ENCODE data around the gene CD300LG.
"Not testable (repeated sequence)": the region's sequence is repeated elsewhere in the genome, so short reads cannot be mapped to it uniquely, and the experiment has no call there.

CD300LG gene, protein sequence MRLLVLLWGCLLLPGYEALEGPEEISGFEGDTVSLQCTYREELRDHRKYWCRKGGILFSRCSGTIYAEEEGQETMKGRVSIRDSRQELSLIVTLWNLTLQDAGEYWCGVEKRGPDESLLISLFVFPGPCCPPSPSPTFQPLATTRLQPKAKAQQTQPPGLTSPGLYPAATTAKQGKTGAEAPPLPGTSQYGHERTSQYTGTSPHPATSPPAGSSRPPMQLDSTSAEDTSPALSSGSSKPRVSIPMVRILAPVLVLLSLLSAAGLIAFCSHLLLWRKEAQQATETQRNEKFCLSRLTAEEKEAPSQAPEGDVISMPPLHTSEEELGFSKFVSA

DNA sequence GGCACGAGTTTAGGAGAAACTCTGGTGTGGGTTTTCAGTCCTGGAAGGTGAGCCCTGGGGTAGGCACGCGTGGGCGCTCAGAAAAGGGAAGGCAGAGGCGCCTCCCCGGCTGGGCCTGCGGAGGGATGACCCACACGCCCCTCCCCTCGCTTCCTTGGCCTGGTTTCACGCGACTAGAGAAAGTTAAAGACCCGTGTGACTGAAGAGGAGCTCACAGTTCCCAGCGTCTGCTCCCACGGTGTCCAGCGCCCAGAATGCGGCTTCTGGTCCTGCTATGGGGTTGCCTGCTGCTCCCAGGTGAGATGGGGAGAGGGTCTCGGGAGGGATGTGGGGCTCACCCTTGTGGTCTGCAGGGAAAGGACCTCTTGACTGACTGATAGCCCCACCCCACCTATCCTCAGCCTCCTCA is at the start of gene CD300LG:
Gene CD300LG (plus strand): TSS at position 214 of the 409 bp plus-strand sequence. CDS start 41 bp downstream, at position 255.
- DNase-seq, result peak; percentile 66 to 82 (median 72)

DNA sequence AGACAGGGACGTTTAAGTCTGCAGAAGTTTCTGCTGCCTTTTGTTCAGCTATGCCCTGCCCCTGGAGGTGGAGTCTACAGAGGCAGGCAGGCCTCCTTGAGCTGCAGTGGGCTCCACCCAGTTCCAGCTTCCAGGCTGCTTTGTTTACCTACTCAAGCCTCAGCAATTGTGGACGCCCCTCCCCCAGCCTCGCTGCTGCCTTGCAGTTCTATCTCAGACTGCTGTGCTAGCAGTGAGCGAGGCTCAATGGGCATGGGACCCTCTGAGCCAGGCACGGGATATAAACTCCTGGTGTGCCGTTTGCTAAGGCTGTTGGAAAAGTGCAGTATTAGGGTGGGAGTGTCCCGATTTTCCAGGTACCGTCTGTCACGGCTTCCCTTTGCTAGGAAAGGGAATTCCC is 49.0 kb upstream of the CD300LG start:
- DNase-seq, result not testable (repeated sequence)

DNA sequence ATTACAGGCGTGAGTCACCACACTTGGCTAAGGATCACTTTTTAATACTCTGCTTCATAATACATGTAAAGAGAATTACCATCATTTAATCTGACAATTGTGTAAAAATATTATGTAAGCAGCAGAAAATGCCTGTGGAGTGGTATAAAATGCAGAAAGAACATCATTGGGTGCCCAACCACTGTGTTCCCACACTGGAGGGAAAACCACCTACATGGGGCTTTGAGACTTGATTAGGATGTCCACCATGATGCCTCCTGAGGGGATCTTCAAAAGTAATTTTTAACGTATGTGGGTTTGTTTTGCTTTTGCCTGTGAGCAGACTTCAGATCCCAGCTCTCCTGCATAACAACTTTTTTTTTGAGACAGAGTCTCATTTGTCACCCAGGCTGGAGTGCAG is 47.9 kb upstream of the CD300LG start:
- DNase-seq, result no peak

DNA sequence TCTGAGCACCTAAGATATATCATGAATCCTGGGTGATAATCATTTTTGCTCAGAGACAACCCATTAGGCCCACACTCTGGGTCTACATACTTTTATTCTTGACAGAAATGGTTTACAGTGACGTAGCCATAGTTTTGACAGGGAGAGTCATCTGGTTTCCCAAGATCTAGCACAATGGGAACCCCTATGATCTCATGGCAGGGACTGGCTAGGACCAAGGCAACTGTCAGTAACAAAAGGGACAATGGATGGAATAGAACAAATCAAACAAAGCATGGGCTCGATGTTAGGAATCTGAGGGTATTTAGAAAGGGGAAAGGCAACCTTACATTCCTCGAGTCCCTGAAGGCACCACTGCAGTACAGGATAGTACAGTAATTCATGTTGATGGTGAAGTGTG is 46.2 kb upstream of the CD300LG start:
- no peak for DNase-seq

DNA sequence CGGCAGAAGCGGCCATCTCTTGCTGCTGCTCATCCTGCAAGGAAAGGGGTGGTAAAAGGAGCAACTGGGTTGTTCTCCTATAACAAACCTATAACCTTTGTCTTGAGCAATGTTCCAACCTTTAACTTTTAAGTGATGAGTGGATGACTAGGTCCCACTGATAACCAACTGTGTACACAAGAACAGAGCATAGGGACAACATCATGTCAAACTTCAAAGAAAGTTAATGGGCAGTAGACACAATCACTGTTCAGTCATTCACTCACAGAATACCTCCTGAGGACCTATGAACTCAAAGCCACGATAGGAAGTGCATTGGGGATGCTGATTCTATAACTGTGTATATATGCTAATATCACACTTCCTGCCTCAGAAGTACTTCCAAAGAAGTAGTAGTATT is 45.1 kb upstream of the CD300LG start:
- DNase-seq, result no peak

DNA sequence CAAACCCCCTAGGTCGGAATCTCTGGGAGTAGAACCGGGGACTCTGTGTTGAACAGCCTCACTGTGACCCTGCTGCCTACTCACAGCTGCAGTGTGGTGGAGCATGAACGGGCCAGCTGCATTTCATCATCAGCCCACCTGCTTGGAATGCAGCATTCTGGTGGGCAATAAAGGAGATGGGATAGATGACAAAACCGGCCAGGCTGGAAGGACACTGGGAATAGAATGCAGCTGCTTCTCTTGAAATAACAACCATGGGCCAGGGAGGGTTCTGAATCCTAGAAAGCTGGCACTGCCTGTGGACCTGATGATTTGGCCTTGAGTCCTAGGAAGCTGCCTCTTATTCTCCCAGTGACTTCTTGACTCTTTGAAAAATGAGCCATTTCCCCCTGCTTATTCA is 43.2 kb upstream of the CD300LG start:
- no peak for DNase-seq

DNA sequence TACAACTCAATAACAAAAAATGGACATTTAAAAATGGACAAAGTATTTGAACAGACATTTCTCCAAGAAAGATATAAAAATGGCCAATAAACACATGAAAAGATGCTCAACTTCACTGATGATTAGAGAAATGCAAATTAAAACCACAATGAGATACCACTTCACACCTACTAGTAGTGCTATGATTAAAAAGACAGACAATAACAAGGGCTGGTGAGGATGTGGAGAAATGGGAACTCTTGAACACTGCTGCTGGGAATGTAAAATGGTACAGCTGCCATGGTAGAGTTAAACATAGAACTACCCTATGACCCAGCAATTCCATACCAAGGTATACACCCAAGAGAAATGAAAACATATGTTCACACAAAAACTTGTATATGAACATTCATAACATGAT is 41.9 kb upstream of the CD300LG start:
- no peak for DNase-seq

DNA sequence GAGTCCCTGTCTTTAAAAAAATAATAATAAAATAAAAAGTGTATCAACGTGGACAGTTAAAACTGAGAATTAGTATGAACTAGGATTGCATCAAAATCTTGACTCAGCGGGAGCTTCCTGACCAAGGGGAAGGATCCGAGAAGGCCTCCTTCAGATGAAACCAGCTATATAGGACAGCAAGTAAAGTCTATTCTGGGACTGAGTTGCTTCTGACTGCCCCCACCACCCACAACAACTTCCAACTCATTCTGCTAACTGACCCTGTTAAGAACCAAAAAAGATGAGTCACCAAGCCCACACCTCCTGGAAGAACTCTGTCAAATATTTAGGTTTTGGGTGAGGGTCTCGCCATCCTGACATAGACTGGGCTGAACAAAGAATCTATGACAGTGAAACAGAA is 38.9 kb upstream of the CD300LG start:
- peak; percentile 62 to 68 (median 65) for DNase-seq

DNA sequence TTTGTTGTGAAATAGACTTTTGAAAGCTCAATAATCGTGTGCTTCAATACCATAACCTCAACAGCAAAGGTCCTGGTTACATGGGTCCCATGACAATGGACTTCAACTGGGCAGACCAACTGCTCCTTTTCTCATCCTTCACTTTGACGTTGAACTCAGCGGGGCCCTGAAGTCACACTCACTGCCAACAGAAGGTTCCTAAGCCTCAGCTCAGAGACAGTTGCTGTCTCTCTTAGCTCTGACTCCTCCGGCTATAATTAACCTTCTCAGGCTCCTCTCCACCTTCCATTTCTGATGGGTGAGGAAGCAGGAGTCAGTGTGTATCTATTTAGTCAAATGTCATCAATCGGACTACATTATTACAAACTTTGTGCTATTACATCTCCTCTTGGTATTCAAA is 37.9 kb upstream of the CD300LG start:
- no peak for DNase-seq

DNA sequence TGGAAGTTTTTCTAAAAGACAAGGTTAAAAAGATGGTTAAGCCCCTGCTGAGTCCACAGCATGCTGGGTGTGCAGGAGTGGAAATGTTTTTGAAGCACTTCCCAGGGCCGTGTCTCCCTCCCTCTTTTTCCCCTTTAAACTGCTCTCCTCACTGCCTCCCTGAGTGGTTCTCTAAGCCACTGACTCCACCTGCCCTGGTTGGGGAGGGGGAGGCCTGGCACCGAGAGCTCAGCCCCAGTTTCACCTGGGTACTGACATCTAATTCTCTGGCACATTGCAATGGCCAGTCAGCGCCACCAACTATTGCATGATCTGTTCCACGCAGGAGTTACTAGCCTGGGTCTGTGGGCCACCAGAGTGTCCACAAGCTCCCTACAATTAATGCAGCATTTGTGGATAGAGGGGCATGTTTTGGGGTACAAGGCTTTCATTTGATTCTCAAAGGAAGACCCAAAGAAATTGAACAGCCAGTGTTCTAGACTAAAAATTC is 36.7 kb upstream of the CD300LG start:
- no peak for DNase-seq

DNA sequence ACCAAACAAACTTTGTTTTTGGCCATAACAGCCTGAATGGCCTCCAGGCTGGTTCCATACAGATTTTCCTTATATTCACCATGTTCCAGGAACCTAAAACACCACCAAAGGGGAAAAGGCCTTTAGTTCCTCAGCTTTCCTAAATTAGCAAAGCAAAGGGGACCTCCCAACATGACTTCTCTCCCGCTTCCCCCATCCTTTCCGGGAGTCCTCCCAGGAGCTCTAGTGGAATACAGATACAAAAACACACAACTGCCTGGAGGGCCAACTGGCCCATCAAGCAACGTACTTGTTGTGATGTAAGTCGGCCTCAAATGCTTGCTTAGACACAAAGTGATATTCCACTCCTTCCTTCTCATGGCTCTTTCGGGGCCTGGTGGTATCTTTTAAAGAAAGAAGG is 36.2 kb upstream of the CD300LG start:
- no peak for DNase-seq

DNA sequence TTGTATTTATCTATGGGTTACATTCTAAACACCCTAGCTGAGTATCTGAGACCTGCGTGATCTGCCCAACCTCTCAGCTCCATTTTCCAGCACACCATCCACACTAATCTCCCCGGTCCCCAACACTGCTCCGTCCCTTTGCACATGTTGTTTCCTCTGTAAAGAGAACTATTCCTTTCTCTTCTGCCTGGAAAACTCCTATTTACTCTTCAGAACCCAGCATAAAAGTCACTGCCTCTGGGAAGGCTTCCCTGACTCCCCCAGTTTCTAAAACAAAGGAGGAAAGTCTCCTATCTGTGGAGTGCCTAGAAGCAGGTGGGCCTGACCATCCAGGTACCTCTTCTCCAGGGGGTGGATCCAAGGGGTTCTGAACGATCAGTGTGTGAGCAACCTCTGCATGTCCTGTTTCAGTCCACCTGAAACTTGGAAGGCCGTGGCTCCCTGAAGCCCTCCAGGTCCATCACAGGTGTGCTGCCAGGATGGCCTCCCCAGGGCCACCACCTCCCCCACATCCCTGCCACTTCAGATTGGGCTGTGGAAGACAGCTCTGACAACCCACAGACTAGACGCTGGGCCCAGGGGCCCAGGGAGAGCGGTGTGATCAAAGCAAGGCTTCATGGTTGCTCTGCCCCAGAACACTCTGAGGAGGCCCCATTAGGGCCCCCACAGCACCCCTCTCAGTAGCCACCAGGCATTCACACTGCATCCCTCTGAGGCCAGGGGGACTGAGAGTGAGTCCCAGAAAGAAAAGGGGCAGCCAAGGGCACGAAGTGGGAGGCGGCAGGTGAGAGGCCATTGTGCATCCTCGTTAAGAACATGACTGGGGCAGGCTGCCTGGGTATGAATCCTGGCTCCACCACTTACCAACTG is 34.3 kb upstream of the CD300LG start:
- no peak for DNase-seq

DNA sequence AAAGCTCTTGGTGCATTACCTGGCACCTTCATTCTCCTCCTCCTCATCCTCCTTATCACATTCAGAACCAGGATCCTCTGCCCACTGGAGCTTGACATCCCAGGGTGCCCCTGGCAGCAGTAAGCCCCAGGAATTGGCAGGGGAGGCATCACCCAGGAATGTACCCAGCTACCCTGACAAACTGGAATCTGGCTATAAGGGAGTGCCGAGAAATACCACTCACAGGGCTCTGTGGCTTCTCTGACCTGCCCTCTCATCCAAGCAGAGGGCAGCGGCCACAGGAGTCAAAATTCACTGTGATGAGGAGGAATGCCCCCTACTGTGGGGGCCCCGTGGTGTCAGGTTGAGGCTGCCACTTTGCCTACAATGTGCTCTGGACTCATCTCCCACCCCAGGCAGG is 33.6 kb upstream of the CD300LG start:
- no peak for DNase-seq

DNA sequence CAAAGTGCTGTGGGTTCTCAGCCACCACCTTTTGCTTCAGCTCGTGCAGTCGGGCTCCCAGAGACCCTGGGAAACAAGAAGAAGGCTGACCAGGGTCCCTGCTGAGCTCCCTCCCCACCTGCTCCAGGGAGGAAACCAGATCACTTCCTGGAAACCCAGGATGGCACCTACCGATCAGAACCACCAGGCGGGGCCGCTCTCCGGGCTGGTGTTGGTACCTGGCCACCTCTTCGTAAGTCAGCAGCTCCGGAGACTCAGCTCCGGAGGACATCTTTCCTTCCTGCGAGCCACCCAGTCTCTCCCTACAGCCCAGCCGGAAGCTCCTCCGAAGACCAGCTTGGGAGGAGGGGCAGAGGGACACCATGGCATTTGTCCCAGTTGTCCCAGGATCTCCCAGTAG is 33.0 kb upstream of the CD300LG start:
- no peak for DNase-seq

DNA sequence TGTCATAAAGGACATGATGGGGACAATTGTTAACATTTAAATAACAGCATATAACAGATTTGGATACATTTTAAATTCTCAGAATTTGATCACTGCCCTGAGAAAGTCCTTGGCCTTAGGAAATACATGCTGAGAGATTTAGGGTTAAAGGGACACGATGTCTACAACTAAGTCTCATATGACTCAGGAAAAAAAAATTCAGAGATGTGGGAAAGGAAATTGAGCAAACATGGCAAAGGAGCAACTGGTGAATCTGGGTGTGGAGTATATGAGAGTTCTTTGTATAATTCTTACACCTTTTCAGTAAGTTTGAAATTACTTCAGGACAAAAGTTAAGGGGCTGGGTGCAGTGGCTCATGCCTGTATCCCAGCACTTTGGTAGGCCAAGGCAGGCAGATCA is 32.3 kb upstream of the CD300LG start:
- DNase-seq, result peak; percentile 55 to 72 (median 68)

DNA sequence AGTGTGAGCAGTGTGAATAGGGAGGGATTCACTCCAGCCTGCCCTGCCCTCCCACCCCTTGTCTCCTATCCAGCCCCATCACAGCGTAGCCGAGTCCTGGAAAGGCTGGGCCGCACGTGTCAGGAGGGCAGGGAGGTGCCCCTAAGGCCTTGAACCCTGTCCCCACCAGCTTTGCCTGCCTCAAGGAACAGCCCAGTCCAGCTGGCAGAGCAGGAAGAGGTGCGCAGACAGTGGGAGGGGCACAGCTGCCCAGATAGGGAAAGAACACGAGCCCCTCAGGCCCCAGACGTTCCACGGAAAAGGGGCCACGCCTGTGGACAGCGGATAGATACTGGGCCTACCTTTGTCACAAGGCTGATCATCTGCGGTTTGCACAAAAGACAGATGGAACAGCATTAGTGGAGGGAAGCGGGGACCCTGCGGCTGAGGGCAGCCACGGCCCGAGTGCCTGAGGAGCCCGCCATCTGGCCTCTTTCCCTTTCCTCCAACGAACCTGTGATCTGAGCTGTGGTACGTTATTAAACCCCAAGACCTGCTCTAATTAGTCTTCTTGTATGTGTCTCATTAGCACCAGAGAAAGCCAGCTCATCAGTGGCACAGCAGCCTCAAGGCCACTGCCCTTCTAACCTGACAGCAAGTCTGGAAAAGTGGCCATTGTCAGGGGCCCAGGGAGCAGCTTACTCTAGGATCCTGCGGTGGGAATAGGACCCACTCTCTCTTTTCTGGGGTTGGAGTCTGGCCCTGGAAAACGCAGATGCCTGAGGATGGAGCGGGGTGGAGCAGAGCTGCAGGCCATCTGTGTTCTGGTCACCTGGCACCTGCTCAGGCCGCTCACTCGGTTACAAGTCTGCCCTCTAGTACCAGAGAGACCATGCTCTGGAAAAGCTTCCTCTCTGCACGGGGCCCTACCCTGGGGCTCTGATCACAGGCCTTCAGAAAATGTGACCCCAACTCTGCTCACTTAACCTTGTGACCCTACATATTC is 30.3 kb upstream of the CD300LG start:
- no peak for DNase-seq

DNA sequence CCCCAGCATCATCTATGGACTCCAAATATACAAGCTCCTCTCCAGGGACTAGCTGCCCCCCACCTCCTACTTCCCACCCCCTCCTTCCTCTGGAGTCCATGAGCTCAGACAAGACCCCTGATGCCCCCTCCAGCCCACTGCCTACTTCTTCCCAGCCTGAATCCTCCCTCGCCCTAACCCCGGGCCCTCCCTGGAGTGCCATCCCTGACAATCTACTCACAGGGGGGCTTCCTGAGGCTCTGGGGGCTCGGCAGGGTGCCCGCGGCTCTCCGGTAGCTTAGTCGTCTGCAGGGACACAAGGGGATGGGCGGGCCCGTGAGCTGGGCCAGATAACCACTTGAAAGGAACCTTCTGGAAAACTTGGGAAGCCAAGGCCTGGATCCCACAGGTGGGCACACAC is 29.1 kb upstream of the CD300LG start:
- DNase-seq, result no peak

DNA sequence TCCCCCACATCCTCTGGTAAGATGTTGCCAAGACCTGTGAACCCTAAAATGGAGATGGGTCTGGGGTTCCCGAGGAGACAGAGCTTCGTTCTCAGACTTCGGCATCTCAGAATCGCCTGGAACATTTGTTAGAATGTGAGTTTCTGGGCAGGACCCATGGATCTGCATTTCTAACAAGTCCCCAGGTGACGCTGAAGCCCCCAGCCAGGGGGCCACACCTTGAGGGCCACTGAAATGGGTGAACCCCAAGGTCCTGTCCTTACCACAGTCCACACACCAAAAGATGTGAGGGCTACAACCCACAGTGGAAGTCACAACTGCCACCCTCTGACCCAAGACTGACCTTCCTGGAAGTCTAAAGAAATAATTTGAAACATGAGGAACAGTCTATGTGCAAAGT is 28.0 kb upstream of the CD300LG start:
- no peak for DNase-seq

DNA sequence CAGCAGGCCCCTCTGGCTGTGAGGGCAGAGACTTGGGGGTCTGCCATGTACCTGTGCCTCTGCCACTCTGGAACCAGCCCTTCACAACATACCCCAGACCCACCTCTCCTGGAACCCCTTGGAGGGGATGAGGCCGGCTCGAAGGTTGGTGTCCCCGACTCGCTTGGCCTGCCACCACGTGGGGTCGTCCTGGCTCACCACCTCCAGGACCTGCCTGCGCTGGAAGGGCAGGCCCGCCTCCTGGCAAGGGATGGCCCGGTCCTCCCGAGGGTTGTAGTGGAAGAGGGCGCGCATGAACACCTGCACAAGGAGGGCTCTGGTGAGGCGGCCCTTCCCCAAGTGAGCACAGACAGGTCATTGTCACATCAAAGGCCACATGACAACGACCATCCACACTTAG is 26.2 kb upstream of the CD300LG start:
- no peak for DNase-seq

DNA sequence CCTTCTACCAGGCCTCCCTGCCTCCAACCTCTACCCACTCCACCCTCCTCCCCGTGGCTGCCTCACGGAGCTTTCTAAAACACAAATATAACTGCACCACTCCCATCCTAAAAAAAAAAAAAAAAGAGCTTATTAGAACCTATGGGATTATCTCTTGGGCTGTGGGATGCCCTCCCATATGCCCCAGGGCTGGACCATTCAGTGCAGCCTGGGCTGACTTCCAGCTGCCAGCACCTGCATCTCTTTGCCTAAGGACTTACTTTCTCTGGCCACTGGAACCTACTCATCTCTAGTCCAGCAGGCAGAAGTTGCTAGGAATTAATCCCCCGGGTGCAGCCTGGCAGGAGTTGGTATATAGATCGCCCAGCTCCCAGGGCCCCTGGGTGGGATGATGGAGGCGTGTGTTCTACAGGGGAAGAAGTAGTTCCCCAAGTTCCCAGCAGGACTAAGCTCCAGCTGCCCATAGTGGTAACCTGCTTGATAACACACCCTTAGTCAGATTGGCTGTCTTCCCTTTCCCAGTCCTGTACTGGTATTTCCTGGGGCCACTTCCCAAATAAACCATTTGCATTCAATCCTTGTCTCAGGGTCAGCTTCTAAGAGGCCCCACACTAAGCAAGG is 24.3 kb upstream of the CD300LG start:
- no peak for DNase-seq

DNA sequence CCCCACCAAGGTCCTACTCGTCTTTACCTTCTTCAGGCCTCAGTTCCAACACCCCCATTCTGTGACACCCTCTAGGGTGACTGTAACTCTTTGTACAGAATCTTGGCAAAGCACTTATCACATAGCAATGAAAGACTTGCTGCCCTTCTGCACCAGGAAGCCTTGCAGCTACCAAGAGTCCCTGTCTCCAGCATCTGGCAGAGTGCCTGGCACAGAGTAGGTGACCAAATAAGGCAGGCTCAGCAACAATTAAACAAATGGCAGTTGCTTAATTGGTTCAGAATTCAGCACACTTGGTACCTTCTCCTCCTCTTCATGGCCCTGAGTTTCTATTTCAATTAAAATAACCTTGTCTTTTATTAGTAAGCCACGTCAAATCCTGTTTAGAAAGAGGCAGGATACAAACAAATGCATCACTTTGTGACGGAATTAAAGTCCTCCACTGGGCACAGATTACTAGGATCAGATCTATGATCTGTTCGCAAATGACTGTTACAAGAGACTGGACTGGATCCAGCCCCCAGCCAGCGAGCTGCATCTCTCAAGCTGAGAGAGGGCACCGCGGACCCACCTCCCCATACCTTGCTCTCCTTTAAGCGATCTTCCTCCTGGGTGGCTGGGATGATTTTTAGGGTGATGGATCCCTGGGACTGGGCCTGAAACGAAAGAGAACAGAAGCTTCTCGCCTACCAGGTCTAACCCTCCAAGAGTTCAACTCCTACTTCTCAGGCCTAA is 23.5 kb upstream of the CD300LG start:
- no peak for DNase-seq

DNA sequence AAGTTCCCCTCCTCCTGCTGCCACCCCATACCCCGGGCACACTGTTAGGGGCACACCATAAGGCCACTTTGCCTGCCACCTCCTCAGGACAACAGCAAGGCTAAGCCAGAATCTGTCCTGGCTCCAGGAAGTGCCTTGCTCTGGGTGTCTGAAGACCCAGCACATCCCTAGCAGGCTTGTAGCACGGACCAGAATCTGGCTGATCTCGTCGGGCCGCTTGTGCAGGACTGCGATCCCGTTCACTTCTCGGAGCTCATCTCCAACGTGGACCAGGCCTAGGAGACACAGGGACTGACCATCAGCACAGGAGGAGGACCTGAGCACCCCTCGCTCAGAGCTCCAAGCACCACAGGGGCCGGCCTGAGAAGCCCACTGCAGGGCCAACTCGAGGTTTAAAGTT is 21.4 kb upstream of the CD300LG start:
- no peak for DNase-seq
